LHCN-M2 (cell line): ENCODE data around the gene DCHS2. TPM values are rescaled to one million over a fixed set of nuclear protein-coding genes. Genes with fewer than 3 reads are reported as not detected.

ENCODE experiments used
- DNase-seq: peaks from one replicate; pipeline ENCODE4 v3.0.0-alpha.2; 2012; ENCODE audit warnings: low read depth
- total RNA-seq: library from RNA; depleted of rRNA; stranded (reverse); fragments of >200 nt; gene quantifications from 2 replicates; pipeline ENCODE4 v1.2.3, GENCODE V29; 2014

The DCHS2 gene
- total RNA-seq, 1 experiment from 2014 or later, result not detected

DNA sequence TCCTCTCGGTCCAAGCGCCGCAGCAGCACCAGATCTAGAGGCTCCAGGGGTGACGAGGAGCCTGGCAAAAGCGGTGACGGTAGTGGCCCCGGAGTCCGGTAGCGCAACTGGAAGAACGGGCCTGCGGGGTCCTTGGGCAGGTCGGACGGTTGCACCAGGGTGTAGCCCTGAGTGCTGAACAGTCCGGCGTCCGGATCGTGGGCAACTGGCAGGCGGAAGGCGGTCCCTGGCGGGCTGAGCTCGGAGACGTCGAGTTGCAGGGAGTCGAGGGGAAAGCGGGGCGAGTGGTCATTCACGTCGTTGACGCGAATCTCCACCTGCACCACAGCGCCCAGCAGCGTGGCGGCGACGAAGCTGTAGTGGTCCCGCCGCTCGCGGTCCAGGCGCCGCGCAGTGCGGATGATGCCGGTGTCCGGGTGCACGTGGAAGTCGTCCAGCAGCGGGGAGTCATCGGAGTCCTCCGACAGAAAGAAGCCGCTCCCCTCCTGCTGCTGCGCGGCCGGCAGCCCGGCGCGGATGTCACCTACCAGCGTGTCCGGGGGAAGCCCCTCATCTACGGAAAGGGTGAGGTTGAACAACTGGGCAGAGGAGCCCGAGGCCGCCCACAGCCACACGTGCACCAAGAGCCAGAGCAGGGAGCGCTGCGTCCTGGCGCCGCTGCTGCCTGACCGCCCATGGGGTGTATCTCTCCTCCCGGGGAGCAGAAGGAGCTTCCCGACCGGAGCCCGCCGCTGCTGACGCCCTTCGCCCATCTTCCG lies 837 bp downstream of the DCHS2 start:
- no peak for DNase-seq

DNA sequence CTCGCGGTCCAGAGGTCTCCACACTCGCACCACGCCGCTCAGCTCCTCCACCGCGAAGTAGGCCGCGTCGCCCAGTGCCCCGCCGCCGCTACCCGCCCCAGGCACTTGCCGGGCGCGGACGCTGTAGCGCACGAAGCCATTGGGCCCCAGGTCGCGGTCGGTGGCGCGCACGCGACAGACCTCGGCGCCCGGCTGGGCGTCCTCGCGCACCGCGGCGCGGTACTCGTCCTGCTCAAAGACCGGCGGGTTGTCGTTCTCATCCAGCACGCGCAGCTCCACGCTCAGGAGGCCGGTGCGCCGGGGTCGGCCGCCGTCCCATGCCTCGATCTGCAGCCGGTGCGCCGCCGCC lies 1.4 kb downstream of the DCHS2 start:
- no peak for DNase-seq

DNA sequence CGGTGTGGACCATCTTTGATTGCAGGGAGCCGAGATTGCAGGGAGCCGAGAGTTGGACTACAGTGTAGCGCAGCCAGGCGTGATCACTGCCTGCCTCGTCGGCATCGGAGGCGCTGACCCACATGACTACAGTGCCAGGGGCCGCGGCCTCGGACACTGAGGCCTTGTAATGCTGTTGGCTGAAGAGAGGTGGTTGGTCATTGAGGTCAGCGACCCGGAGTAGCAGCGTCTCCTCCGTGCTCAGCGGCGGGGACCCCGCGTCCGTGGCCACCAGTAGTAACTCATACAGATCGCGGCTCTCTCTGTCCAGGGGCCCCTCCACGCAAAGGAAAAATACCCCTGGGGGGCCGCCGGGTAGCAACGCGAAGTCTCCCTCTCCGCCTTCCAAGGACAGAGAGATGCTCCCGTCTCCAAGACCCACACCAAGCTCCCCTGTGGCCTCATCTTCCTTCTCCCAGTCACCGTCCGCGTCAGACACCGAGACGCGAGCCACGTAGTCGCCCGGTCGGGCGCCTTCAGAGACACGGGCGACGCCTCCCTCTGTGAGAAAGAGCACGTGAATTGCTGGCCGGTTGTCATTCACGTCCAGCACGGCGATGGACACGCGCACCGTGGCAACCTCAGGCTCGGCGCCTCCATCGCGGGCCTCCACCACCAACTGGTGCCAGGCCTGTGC lies 1.9 kb downstream of the DCHS2 start:
- no peak for DNase-seq

DNA sequence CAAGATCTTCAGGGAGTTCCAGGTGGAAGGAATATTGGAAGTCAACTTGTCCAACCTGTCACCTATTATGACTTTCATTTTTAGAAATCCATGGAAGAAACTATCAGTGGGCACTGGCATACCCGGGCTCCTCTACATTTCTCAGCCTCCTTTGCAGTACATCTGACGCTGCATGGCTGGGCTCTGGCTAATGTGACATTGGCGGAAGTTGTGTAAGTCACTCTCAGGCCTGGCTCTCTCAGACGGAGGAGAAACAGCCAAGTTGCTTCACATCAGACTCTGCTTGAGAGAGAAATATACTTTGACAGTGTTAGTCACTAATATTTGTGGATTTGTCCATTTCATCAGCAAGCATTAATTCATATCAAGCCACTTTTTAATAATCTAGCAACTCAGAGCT lies 4.5 kb downstream of the DCHS2 start:
- no peak for DNase-seq

DNA sequence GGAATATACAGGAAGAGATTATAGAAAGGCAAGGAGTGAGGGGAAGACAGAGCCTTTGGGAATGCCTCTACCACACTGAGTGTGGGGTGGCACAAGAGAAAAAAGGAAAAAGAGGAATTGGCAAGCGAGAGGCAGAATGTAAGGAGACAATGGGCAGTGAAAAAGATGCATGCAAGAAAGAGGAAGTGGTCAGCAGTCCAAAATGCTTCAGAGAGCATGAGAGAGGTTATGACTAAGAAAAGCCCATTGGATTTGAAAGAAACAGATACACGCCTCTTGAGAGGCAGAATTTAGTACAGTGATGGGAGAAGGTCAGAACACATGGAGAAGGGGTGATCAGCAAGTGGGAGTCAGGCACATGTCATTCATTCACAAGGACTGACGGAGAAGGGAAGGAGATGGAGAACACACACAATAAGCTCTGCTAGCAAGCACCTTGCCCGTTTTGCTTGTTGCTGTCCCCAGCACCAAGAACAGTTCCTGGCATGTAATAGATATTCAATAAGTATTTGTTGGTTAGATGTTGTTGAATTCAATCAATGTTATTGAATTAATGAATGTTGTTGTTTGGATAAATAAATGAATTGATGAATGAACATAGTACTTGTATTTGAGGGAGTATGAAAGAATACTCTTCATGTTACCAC lies 6.3 kb downstream of the DCHS2 start:
- DNase-seq, result no peak

DNA sequence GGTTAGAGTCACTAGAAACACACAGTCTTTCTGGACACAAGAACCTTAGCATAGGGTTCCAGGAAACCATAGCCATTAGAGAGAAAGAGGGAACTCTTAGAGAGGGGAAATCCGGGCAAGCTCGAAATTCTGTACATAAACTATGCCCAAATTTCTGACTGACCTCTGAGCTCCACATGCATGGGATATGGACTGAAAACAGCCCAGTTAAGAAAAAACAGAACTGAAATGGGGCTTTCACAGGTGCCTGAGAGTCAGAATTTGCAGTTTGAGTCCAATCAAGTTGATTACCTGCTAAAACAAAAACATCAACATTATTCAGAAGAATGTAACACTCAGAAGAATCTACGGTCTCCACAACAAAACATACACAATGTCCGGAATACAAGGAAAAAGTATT lies 13.1 kb downstream of the DCHS2 start:
- DNase-seq, result no peak

DNA sequence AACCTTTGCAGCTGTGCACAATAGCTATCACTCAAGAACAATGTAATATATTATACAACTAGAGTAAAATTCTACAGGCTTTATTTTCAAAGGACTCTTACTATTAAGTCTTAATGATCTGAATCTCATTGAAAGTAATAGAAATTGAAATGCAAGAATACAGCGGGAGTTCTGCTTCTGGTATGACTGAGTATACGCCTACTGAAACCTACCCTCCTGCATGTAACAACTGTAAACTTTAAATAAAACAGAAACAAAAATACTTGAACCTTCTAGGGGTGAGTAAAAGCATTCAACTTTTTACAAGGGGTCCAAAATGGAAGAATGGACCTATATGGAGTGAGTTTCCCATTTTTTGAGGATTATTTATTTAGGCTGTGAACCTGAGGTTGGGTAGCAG lies 13.5 kb downstream of the DCHS2 start:
- no peak for DNase-seq

DNA sequence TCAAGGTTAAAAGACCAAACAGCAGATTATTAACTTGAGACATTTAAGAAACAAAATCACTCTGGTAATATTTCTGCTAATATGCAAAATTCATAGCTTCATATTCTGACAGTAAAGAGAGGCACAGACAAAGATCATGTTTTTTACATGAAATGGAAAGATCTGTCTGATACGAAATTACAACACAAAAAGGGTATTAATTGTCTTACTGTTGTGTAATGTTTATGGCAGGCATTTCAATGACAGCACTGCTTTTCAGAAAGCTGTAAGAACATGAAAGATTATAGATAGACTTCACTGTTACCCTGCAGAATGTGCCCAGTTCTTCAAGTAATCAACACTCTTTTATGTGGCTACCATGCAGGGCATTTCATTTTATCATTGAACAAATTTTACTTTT lies 15.4 kb downstream of the DCHS2 start:
- no peak for DNase-seq

DNA sequence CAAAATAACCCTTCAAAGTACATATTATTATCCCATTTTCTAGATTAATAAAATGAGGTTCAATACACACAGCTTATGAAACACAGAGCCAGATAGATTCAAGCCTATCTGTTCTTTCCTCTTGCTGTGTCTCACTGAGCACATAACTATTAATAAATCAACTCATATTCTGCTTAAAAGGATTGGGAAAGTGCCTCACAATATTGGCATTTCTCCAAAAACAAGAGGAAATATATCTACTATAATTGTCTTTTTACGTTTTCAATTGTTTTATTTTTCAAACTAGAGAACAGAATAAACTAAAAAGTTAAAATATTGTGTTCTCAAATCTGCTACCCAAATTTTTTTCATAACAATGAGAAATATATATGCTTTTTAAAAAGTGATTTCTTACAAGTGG lies 15.8 kb downstream of the DCHS2 start:
- no peak for DNase-seq

DNA sequence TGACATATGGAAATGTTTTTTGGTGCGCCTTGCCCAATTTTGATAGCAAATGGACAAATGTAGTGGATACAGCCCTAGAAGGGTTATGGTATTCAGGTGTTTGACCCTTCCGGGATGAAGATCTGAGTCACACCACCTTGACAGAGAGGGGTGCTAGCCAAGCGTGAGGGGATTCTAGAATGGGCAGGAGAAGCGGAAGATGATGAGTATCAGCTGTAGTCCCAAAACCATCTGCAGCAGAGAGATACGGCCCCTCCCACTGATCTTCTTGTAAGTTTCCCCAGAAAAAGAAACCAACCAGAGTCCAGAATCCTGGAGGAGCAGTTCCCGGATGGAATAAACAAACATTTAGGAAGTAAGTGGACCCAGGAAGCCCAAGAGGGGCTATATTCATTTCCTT lies 18.1 kb downstream of the DCHS2 start:
- DNase-seq, result no peak

DNA sequence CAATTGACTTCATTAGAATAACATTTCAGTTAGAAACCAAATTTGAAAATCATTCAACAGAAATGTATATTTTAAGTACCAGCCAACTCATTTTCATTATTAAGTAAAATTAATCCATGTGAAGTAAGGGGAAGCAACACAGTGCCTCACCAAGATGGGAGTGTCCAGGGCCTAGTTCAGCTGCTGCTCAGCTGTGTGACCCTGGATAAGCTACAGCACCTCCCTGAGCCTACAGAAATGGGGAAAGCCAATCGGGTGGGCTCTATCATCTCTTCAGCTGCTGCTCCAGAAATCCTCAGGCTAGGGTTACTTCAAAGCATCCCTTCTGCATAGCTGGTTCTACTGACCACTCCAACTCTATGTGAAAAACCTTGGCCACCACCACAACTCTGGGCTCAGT lies 18.7 kb downstream of the DCHS2 start:
- DNase-seq, result no peak

DNA sequence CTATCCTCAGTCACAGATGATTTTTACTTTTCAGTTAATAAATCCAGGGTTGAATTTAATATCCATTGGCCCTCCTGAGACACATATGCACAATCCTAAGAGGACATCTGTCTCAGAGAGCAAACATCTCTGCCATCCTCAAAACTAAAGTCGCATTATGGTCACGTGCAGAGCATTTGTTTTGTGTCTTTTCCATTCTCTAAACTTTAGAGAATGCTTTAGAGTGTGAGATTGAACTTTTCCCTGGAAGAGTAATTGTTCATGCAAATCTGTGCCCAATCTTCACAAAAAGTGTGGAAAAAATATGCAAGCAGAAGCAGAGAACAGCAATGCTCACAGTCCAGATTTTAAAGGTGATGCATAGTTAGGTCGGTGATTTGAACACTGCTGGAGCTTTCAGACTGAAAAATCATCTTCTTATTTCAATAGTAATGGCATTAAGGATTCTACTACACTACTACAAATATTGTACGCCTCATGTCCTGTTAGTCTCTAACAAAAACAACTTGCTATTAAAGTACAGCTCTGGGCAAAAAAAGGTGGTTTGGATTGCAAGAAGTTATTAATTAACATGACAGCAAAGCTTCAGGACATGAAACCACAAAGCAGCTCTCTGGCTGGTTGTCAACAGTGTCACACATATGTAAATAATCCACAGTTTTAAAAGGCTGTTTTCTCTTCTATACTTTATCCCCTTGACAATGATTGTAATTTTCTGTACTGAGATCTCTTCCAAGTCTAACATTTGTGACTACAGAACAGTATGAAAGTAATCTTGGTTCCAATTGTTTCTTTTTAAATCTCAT lies 19.9 kb downstream of the DCHS2 start:
- no peak for DNase-seq

DNA sequence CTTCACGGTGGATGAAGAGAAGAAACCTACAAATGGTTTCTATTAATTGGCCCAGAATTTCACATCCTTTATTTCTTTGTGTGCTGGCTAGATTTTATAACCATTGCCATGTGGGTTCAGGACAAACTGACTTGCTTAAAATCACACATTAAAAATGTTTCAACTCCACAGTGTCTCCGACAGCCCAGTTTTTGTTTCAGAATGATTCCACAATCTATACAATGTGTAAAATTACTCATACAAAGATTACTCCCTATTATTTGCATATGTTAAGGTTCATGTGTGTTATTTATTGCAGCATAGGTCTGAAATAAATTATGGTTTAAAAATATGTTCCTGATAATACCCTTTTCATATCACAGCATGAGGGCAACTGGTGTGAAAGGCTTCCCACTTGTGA lies 20.6 kb downstream of the DCHS2 start:
- no peak for DNase-seq

DNA sequence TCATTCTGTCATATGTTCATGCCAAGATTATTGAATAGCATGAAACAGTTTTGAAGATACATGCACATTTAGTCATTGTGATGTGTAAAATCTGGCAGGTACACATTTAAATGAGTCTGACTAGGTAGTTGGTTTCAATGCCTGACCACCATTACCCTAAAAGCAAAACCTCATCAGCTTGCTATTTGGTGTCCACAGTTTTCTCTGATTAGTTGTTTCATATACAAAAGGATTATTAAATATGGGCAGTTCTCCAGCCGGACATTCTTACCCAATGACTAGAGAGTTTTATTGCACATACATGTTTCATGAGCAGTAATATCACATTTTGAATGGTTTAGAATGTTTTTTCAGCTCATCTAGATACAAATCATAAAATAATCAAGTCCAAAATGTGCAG lies 23.7 kb downstream of the DCHS2 start:
- DNase-seq, result no peak

DNA sequence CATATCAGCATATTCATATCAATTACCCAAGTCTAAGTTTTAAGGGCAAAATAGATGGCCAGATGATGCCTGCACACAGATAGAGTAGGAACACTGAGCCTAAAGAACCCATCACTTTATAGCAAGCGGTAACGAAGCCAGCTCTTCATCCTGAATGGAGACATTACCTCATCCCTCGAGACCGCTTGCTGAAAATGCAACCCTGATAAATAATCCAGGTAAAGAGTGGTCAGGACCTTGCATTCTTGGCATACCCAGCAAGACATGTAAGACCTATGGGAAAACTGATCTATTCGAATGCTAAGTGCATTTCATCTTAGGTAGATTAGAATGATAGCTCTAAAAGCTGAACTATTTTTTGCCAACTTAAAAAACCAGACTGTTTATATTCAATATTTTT lies 25.3 kb downstream of the DCHS2 start:
- no peak for DNase-seq

DNA sequence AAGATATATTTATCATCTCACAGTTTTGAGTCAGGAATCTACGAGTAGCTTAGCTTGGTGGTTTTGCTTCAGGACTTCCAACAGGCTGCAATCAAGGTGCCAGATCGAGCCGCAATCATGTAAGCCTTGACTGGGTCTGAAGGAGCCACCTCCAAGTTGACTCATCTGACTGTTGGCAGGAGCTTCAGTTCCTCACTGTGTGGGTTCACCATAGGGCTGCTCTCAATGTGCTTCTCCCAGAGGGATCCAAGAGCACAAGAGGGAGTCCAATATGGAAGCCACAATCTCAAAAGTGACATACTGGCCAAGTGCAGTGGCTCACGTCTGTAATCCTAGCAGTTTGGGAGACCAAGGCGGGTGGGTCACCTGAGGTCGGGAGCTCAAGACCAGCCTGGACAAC lies 26.5 kb downstream of the DCHS2 start:
- no peak for DNase-seq

DNA sequence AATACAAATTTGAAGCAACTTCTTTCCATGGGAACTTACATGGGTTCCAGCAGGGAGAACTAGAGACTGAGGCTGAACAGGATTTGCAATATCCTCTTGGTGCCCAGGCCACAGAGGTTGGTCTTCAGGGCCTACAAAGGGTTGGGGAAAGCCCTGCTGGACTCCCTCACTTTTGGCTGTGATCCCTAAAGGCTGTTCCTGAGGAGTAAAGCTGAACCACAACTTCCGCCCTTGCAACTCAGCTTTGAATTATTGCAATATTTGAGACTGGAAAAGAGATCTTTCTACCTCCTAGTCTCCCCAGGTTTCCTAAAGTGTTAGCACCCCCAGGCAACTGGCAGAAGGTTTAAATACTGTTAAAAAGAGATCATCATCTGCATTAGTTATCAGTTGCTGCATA lies 26.9 kb downstream of the DCHS2 start:
- DNase-seq, result peak; percentile 2

DNA sequence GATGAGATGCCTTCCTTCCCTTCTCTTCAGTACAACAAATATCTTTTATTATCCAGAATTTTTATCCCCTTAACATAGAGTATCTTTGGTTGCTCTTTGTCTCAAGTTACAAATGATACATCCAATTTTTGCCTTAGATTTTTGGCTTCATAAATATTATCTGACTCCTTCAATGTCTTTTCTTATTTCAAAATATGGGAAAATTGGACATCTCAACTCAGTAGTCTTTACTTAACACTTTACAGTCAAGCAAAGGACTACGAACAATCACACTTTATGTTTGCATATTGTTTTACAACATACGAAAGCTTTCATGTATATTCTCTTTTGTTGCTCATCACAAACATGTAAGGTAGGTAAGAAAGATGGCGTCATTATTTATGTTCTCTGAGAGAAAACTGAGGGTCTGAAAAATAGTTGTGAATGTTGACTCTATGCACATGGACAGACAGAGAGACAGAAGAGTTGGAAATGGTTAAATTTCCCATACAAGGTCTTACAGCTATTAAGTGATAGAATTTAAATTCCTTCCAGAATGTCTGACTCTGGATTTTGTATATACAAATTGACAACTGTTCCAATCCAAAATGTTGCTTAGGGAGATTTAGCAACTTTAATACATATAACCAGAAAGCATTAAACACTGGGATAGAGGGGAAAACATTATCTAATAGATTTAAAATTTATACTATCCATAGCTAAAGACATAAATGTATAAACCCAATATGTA lies 29.4 kb downstream of the DCHS2 start:
- DNase-seq, result no peak

DNA sequence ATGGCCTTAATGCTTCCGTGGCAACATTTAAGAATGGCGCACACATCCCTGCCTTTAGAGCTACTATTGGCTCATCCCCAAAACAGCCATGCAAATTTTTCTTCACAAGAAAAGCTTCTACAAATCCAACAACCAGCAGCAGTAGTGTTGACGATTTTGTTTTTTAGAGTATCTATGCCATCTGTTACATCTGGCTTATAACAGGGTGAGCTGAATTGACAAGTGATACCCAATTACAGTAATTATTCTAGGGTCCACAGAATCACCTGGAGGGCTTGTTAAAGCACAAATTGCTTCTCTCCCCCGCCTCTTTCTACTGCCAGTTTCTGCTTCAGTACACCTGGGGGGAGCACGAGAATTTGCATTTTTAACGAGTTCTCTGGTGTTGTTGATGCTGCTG lies 34.1 kb downstream of the DCHS2 start:
- no peak for DNase-seq

DNA sequence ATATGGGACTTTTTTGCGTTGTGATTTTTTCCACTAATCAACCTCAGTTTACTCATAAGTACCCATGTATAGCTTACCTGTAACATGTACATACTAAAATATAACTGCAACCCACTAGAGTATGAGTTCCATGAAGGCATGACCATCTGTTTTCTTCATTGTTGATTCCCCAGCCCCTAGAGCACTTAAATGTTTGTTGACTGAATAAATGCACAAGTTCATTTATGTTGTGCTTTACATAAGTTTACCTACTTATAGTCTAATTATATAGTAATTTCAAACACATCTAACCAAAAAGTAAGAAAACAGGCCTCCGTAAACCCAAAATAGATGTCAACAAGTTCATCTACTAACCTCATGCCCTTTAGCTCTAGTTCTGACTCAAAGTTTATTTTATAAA lies 34.7 kb downstream of the DCHS2 start:
- DNase-seq, result no peak

DNA sequence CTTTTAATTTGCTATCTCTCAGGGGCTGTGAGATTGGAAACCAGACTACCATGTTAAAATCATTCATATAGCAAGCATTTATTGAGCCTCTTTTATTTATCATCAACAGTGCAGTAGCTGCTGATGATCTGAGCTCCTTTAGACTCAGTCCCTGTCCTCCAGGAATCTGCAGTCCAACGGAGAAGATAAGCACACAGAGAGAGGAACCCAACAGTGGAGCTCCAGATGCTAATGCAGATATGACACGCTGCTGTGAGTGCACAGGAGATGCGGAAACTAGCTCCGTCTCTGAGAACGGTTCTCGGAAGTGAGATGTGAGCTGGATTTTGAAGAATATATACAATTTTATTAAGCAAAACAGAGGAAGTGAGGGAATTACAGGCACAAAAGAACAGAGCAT lies 35.4 kb downstream of the DCHS2 start:
- DNase-seq, result no peak

DNA sequence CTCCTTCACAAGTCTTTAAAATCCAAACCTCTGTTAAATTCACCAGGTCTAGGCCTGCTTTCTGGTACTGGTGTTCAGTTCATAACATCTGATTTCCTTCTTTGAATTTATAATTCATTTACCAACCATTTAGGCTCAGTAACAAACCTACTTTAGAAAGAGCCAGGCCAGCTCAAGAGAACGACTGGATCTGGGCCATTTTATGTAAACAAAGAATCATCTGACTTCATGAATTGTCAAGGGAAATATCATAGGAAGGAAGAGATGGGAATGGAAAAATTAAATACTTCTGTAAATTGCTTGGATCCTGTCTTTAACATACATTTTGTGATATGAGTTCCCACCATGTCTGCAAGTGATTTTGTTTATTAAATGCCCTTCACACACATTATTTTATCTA lies 36.5 kb downstream of the DCHS2 start:
- DNase-seq, result no peak
